Gastroesophageal sphincter (tissue), 4 donors: Measurements from ENCODE around the gene MRPL47. TPM values are rescaled to one million over a fixed set of nuclear protein-coding genes. Genes with fewer than 3 reads are reported as not detected.

Source experiments
- ATAC-seq: fragments of 150-250 bp; one replicate; pipeline ENCODE4 v1.9.1; 2016; ENCODE audit warnings: mild to moderate bottlenecking, moderate library complexity
- H3K27ac ChIP-seq, 4 donors: fragments of 200-600 bp; sonication (generic) in 3 of 4; 1 replicate in 3 of 4; 2 replicates in 1 of 4; pipeline ENCODE4 v1.5.1; 2016 to 2019
- H3K27me3 ChIP-seq: fragments of 200-600 bp; sonication (generic); one replicate; pipeline ENCODE4 v1.5.1; 2019
- H3K36me3 ChIP-seq, 2 donors: fragments of 200-600 bp; sonication (generic); one replicate each; pipeline ENCODE4 v1.5.1; 2019; ENCODE audit warnings: control low read depth in 1 of 2
- H3K4me1 ChIP-seq, 3 donors: fragments of 200-600 bp; sonication (generic); 1 replicate in 2 of 3; 2 replicates in 1 of 3; pipeline ENCODE4 v1.5.1; 2016 to 2019; ENCODE audit warnings: control low read depth in 2 of 3
- H3K4me3 ChIP-seq, 2 donors: fragments of 200-600 bp; sonication (generic); one replicate each; pipeline ENCODE4 v1.5.1; 2019; ENCODE audit warnings: mild to moderate bottlenecking in 1 of 2, moderate library complexity in 1 of 2
- H3K9me3 ChIP-seq, 3 donors: fragments of 200-600 bp; sonication (generic); one replicate each; pipeline ENCODE4 v1.5.1; 2017 to 2019; ENCODE audit warnings: control low read depth in 2 of 3
- CTCF ChIP-seq, 4 experiments: fragments of 200-600 bp in 2 of 4; fragments of 450-650 bp in 2 of 4; sonication (generic) in 1 of 4; IDR thresholded peaks; one replicate each; pipeline ENCODE4 v1.5.1; 2017 to 2019; ENCODE audit warnings: antibody characterized with exemption in 4 of 4, mild to moderate bottlenecking in 2 of 4, moderate library complexity in 2 of 4
- EP300 ChIP-seq: sonication (generic); formaldehyde crosslinking; IDR thresholded peaks from one replicate; pipeline ENCODE4 v1.6.1; 2017; ENCODE audit warnings: antibody characterized with exemption, mild to moderate bottlenecking
- POLR2A ChIP-seq, 2 donors: fragments of 450-650 bp; IDR thresholded peaks; one replicate each; pipeline ENCODE4 v1.6.1; 2017; ENCODE audit warnings: antibody characterized with exemption in 2 of 2, mild to moderate bottlenecking in 2 of 2, moderate library complexity in 1 of 2
- POLR2AphosphoS5 ChIP-seq: sonication (generic); formaldehyde crosslinking; IDR thresholded peaks from one replicate; pipeline ENCODE4 v1.6.1; 2017; ENCODE audit warnings: antibody characterized with exemption
- WGBS, 2 donors: methylation state at CpG; one replicate each; pipeline ENCODE4 v1.1.5; 2018; ENCODE audit warnings: low coverage in 1 of 2; 5-methylcytosine and 5-hydroxymethylcytosine counted together
- total RNA-seq, 4 donors: library from RNA; depleted of rRNA; stranded (reverse); fragments of >200 nt; gene quantifications; one replicate each; pipeline ENCODE4 v1.1.0, GENCODE V29; 2016

Gene MRPL47
- total RNA-seq, 4 donors from 2014 or later, result 20.1 to 32.3 (median 24.8) TPM

- Histone ChIP-seq H3K9me3 (no peaks in the 10 kb centered on the region), H3K27ac (no peak overlapping the region), H3K27me3 (no peaks in the 10 kb centered on the region), H3K4me3 (no peak overlapping the region), H3K36me3 (peaks cover 0 to 79% of the 10 kb centered on the region in 2 donors), H3K4me1 (no peaks in the 10 kb centered on the region)
- TF ChIP-seq POLR2AphosphoS5 (no peak), EP300 (no peak), POLR2A (IDR thresholded peaks at IDR 0.05) (no peak), CTCF (IDR thresholded peaks at IDR 0.05) (no peak)
- 66 to 71% methylated on average over 3 of the region's 3 CpGs for WGBS, 2 donors
- ATAC-seq, result no peak
Observed at GRCh38 chr3:179624451-179624850, 20.0 kb upstream of the MRPL47 start.

- TF ChIP-seq EP300 (no peak), CTCF (IDR thresholded peaks at IDR 0.05) (no peak), POLR2AphosphoS5 (no peak), POLR2A (IDR thresholded peaks at IDR 0.05) (no peak)
- Histone ChIP-seq H3K4me3 (no peak overlapping the region), H3K27ac (no peak overlapping the region), H3K9me3 (no peaks in the 10 kb centered on the region), H3K4me1 (no peaks in the 10 kb centered on the region), H3K36me3 (peaks cover 0 to 97% of the 10 kb centered on the region in 2 donors), H3K27me3 (no peaks in the 10 kb centered on the region)
- 90 to 100% methylated on average over 1 to 2 of the region's 2 CpGs for WGBS, 2 donors
- ATAC-seq, result no peak
Observed at GRCh38 chr3:179622023-179622422, 17.6 kb upstream of the MRPL47 start.

- peaks cover 0 to 8% (median 0%) of the 10 kb centered on the region in 3 donors for H3K4me1 ChIP-seq
- H3K27ac ChIP-seq, result no peak overlapping the region
- no peak for ATAC-seq
- no peak overlapping the region for H3K4me3 ChIP-seq
- H3K9me3 ChIP-seq, result no peaks in the 10 kb centered on the region
- H3K36me3 ChIP-seq, result peaks cover 0 to 48% of the 10 kb centered on the region in 2 donors
- TF ChIP-seq EP300 (no peak), CTCF (IDR thresholded peaks at IDR 0.05) (no peak)
- WGBS, 2 donors, result 65 to 76% methylated on average over 4 of the region's 4 CpGs
- H3K27me3 ChIP-seq, result no peaks in the 10 kb centered on the region
Observed at GRCh38 chr3:179615458-179616173, 11.2 kb upstream of the MRPL47 start.

GRCh38 chr3:179613807-179614206 is 9.4 kb upstream of the MRPL47 start:
- Histone ChIP-seq H3K4me3 (no peak overlapping the region), H3K9me3 (no peaks in the 10 kb centered on the region), H3K27ac (no peak overlapping the region), H3K27me3 (no peaks in the 10 kb centered on the region), H3K36me3 (peaks cover 0 to 45% of the 10 kb centered on the region in 2 donors), H3K4me1 (peaks cover 0 to 25% (median 0%) of the 10 kb centered on the region in 3 donors)
- no peak for ATAC-seq
- no peak for TF ChIP-seq EP300
- no peak for TF ChIP-seq POLR2A (IDR thresholded peaks at IDR 0.05)
- no peak for TF ChIP-seq POLR2AphosphoS5
- no peak for TF ChIP-seq CTCF (IDR thresholded peaks at IDR 0.05)
- WGBS, 2 donors, result 29 to 32% methylated on average over 2 of the region's 2 CpGs

GRCh38 chr3:179610066-179610465 is 5.6 kb upstream of the MRPL47 start:
- WGBS, 2 donors, result 93 to 94% methylated on average over 4 of the region's 4 CpGs
- no peaks in the 10 kb centered on the region for H3K9me3 ChIP-seq
- peaks cover 0 to 32% of the 10 kb centered on the region in 2 donors for H3K36me3 ChIP-seq
- no peak for TF ChIP-seq POLR2AphosphoS5
- TF ChIP-seq POLR2A (IDR thresholded peaks at IDR 0.05), result no peak
- no peak for TF ChIP-seq CTCF (IDR thresholded peaks at IDR 0.05)
- TF ChIP-seq EP300, result no peak
- H3K27me3 ChIP-seq, result no peaks in the 10 kb centered on the region
- no peak for ATAC-seq
- no peak overlapping the region for H3K27ac ChIP-seq
- H3K4me1 ChIP-seq, result peaks cover 0 to 60% (median 8%) of the 10 kb centered on the region in 3 donors
- H3K4me3 ChIP-seq, result no peak overlapping the region
